Measurements from ENCODE around the gene PIK3CD.
"Not testable (repeated sequence)": the region's sequence is repeated elsewhere in the genome, so short reads cannot be mapped to it uniquely, and the experiment has no call there.

PIK3CD gene

DNA sequence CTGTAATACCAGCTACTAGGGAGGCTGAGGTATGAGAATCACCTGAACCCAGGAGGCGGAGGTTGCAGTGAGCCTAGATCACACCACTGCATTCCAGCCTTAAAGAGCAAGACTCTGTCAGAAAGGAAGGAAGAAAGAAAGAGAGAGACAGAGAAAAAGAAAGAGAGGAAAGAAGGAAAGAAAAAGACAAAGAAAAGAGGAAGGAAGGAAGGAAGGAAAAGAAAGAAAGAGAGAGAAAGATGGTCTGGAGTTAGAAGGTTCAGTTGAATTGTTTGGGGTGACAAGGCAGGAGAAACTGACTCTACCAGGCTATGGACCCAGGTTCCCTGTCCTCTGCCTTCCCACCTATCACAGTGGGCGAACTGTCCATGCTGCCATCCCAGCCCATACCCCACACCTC is 27.4 kb upstream of the PIK3CD start:
- no peak for DNase-seq

DNA sequence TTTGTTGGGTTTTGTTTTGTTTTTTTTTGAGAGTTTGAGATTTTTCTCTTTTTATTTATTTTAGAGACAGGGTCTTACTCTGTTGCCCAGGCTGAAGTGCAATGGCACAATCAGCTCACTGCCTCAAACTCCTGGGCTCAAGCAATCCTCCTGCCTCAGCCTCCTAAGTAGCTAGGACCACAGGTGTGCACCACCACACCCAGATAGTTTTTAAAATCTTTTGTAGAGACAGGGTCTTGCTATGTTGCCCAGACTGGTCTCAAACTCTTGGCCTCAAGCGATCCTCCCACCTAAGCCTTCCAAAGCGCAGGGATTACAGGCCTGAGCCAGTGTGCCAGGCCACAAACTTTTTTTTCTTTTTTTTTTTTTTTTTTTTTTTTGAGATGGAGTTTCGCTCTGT is 26.5 kb upstream of the PIK3CD start:
- not testable (repeated sequence) for DNase-seq

DNA sequence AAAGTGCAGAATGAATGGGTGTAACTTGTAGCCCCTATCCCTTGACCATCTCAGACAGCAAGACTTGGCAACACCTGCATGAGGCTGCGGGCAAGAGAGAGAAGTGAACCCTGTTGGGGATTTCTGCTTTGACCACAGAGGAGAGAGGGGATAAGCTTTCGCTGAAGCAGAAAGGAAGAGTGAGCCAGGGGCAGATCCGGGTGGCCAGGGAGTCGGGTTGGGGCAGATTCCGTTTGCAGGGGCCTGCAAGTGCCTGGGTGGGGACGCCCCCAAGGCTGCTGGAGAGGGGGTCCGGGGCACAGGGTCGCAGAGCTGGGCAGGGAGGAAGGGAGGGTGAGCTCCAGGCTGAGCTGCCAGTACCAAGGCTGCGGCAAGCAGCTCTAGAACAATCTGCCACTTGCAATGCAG is 25.3 kb upstream of the PIK3CD start:
- DNase-seq: peak; percentile 33

DNA sequence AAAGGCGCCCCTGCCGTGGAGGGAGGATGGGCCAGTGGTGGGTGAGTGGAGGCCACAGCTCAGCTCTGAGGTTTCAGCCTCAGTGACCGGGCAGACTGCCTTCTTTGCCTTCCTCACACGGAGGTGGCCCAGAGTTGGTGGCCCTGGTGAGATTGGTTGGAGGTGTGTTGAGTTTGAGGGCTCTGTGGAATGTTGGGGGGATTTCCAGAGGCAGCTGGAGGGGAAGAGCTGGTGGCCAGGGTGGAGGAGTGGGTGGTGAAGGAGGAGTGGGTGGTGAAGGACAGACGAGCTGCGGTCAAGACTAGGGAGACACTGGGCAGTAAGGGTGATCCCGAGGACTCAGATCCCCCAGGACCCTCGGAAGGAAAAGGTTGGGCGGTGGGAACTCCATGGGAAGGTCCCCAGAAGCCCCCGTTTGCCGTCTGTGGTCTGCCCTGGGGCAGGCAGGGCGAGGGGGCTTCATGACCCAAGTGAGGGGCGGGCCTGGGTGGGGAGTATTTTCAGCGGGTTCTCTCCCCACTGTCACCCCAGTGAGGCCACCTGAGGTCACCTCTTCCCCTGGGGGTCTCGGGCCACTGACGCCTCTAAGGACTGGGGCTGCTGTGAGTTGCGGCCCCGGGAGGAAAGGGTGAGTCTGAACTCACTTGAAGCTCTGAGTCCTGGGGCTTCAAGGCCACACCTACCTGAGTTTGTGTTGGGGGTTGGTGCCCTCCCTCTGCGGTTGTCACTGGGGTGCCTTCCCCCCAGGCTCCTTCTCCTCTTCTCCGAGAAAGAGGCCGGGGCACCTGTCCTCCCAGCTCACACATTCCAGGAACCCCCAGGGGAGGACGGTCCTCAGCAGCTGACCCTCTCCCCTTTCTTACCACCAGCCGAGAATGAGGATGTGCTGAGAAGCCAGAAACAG is 22.7 kb upstream of the PIK3CD start:
- DNase-seq: peak; percentile 83

DNA sequence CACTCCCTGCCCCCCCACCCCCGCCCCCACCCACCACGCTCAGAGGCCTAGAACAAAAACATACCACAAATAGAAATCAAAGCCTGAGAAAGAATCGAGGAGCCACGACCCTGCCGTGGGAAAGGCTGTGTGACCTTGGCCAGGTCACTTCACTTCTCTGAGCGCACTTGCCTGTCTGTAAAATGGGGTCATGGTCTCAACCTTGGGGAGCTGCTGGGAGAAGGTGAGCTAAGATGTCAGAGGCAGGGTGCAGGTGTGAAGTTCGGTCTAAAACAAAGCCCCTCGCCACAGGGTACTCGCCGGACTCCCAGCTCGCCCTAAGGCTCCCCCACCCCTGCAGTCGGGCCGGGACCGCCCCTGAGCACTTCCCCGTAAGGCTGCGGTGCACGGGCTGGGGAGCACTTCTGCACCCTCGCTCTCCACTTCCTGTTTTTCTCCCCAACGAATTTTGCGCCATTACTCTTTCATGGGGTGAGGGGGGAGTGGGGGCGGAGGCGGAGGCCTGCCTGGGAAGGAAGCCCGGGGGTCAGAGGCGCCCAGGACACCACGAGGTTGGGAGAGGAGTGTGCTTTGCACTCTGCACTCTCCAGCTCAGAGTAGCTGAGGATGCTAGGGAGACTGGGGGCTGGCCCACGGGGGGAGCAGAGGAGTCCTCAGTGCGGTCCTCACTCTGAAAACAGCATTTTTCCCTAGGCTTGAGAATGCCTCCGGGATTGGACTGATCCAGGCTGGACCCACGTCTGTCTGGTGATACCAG is 21.9 kb upstream of the PIK3CD start:
- peak; percentile 89 for DNase-seq

DNA sequence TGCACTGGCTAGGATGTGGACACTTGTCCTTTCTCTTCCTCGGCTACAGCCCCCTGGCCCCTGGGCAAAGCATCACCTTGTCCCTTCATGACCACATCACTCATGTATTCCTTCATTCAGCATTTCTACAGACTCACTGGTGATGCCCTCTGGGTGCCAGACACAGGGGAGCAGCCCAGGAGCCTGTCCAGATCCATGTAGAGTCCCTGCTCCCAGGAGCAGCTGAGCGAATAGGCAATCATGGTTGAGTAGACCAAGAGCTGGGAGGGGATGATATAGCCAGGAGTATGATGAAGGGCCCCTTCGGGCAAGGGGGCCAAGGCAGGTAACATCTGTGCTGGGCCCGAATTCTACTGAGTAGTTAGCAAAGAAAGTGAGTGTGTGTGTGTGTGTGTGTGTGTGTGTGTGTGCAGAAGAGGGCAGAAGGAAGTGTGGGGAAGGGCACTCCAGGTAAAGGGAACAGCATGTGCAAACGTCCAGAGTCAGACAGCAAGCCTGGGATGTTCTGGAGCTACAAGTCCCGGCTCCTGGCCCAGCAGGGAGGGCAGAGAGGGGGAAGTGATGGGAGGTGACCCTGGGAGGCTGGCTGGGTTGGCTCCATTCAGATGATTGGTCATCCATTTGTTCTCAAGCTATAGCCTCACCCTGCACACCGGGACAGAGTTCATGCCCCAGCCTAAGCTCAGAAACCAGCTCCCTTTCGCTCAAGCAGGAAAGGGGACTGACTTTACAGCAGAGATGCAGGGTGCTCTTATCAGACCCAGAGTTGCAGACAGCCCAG is 21.0 kb upstream of the PIK3CD start:
- DNase-seq: peak; percentile 15

DNA sequence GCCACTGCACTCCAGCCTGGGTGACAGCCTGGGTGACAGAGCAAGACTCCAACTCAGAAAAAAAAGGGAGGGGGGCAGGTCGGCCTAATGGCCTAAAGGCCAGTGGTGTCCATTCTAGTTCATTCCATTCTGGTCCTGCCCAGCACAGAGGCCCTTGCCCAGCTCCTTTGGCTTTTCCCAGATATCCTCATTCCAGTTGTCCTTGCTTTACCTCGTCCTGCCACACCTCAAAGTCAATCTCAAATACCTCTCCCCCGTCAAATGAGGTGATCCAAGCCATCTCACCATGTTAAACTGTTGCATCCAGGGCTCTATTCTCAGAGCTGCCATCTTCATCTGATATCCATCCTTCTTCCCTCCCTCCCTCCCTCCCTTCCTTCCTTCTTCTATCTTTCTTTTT is 19.9 kb upstream of the PIK3CD start:
- no peak for DNase-seq

DNA sequence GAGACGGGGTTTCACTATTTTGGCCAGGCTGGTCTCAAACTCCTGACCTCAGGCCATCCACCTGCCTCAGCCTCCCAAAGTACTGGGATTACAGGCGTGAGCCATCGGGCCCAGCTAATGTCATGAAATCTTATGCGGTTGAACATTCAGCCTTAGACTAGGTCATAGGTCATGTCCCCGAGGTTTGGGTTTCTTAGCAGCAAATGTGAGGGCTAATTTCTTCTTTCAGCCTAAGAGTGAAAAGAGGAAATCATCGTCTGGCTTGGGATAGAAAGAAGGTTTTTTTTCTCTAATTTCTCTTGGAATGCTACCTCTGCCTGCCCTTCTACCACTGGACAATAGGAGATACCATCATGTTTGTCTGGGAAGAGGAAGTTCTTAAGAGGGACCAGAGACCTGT is 18.0 kb upstream of the PIK3CD start:
- no peak for DNase-seq

DNA sequence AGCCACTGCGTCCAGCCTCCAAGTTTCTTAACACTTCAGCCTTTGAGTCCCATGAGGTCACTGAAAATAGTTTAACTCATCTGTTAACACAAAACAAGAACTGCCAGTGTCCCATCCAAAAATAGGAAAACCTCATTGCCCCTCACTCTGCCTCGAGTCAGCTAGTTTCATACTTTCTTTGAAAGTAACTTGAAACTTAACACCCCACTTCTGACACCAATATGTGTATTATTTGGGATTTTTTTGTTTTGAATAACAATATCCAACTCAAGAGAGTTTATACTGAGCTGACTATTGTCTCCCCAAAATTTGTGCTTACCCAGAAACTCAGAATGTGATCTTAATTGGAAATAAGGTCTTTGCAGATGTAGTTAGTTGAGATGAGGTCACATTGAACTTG is 16.9 kb upstream of the PIK3CD start:
- no peak for DNase-seq

DNA sequence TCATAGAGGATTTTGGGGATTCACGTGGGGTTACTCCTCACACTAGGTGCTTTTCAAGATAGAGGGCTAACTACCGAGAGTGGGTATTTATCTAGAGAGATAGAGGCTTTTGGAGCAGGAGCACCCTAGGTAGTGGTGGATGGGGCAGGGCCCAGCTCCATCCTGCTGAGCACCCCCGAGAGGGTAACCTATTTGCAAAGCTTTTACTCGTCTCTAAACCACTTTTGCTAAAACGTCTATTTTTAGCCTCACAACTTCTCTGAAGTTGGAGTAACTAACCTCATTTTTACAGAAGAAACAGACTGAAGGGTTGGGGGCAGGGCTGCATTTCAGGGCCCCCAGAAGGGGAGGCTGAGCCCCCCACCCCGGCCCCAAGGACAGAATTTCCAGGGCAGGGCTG is 12.3 kb upstream of the PIK3CD start:
- DNase-seq: no peak

DNA sequence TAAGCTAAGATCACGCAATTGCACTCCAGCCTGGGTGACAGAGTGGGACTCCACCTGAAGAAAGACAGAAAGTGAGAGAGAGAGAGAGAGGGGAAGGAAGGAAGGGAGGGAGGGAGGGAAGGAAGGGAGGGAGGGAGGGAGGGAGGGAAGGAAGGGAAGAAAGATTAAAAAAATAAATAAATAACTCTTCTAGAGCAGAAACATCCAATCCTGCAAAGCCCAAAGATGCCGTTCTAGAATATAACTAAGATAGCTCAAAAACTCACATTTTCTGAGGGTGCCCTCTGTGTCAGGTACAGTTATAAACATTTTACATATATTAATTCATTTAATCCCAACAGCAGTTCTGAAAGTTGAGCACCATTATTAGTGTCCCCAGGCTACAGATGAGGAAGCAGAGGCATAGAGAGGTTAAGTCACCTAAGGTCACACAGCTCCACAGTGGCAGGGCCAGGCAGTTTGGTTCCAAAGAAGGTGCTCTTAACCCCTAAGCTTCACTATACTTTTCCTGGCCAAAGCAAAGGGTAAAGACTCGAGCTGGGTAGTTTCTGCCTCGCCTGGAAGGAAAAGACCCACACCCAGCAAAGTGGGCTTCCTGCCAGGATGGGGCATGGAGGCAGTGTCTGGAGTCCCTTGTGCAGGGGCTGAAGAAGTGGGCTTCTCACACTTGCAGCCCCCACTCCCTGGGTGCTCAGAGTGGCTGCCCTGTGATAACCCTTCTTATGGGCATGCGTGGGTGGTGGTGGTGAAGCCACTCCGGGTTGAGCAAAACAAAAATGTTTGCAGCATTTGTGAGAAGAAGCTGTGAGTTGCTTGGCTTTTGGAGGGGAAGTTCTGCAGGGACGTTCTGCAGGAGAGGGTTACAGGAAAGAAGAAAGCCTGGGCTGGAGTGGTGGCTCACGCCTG is 7.9 kb upstream of the PIK3CD start:
- DNase-seq: no peak

DNA sequence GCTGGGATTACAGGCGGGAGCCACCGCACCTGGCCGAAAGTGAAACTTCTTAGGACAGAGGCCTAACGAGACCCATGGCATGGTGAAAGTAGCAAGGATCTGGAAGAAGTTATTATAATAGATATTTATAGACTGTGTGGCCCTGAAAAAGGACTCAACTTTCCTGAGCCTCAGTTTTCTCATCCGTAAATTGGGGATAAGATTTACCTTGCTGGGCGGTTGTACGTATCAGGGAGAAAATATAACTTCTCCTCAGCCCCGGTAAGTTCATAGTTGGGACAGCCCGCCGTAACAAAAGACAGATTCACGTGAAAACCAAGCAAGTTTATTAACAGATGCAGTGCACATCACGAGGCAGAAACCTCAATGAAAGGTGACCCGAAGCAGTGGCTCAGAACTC is 5.5 kb upstream of the PIK3CD start:
- DNase-seq: no peak

DNA sequence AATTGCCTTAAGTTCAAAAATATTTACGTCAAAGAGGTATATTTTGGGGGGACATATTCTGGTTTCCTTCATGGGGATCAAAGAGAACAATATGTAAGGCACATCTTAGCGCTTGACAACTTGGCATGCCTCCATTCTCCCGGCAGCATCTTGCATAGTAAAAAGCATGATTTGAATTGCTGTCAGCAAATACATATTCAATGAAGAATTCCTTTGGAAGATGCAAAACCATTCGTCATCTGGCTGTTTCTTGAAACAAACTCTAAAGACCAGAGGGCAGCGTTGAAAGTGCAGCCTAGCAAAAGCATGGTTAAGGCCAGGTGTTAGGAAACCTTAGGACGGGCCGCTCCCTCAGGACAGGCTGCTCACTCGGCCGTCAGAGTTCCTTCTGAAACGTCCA is 3.4 kb upstream of the PIK3CD start:
- DNase-seq: no peak

DNA sequence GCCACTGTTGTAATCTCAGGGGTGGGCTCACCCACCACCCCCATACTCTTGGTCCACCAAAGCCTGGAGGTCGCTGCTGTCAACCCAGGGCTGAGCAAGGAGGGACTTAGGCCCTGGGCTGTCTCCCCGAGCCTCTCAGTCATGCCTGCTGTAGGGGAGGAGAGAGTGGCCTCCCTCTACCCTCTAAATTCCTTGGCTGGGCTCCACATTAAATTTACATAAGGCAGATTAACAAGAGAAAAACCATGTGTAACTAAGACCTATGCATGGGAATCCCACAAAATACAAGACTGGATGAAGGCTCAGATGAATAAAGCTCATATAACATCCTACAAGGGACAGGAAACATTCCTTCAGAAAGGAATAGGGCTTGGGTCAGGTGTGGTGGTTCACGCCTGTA is 1.8 kb upstream of the PIK3CD start:
- DNase-seq: no peak

DNA sequence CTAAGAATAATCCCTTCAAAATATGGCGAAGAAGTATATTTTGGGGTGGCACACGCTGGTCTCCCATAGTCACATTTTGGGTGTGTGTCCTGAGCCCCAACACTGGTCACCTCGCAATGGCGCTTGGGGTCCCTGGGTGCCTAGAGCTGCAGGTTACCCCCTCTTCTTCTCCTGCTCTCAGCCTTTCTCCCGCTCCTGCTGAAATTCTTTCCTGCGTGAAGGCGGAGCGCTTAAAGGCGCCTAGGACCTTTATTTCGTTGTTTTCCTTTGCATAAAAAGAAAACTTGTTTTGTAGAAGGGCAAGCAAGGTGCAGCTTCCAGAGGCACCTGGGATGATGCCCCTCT is 339 bp upstream of the PIK3CD start:
- no peak for DNase-seq

DNA sequence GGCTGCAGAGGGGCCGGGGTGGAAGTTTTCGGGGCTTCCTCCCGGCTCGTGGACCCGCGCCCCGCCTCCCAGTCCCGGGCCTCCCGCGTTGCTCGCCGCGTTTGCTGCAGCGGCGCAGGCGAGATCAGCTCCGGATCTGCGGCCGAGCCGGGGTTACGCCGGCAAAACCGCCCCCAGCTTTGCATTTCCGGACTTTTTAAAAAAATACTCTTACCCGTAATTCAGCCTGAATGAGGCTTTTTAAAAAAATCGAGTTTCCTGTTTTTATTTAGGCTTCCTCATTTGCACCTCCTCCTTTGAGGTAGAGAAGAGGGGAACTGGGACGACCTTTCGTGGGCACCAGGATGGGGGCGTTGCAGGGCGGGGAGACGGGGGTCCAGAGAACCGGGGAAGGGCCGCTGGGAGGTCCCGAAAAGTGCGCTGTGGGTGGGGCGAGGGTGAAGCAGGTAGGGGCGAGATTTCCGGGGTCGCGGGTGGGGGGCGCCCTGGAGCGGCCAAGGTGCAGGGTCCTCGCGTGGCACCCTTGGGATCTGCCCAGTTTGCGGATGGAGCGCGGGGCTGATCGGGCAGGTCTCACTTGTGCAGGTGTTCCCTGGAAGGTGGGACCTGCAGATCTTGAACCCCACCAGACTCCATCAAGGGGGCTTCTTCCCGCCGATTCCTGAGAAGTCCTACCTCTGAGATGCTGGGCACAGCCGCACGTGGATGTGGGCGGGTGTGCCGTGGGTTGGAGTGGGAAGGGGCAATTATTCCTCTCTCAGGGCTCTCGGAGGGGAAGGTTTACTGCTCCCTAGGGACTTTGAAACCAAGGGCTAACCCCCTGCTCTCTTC is 1.1 kb downstream of the PIK3CD start:
- DNase-seq: peak; percentile 80

DNA sequence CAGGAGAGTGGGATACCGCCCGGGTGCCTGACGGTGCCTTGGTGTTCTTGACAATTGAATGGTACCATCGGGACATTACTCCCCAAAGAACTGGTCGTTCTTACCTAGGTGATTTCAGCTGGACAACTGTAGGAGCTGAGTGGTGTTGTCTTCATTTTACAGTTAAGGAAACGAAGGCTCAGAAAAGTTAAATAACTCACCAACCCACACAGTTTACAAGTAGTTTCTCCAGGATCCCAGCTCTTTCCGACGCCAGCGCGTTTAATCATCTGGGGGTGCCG is 1.6 kb downstream of the PIK3CD start:
- no peak for DNase-seq

DNA sequence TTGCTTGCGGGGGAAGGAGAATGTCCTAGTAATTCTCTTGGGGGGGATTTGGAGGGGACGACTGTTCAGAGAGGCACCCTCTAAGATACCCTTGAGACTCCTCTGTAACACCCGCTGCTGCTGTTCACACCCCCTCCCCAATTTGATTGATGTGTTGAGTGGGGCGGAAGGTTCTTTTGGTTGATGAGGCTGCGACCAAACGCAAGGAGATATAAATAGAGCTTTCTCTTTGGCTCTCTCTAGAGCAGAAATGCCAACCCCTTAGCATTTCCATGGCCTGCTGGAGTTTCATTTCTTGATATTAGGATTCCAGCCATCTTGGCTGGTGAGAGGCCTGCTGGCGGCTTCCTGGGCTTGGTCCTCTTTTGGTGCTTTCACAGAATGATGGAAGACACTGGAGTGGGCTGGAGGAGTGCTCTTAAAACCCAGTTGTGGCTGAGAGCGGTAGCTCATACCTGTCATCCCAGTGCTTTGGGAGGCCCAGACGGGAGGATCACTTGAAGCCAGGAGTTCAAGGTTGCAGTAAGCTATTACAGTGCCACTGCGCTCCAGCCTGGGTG is 2.0 kb downstream of the PIK3CD start:
- peak; percentile 32 for DNase-seq

DNA sequence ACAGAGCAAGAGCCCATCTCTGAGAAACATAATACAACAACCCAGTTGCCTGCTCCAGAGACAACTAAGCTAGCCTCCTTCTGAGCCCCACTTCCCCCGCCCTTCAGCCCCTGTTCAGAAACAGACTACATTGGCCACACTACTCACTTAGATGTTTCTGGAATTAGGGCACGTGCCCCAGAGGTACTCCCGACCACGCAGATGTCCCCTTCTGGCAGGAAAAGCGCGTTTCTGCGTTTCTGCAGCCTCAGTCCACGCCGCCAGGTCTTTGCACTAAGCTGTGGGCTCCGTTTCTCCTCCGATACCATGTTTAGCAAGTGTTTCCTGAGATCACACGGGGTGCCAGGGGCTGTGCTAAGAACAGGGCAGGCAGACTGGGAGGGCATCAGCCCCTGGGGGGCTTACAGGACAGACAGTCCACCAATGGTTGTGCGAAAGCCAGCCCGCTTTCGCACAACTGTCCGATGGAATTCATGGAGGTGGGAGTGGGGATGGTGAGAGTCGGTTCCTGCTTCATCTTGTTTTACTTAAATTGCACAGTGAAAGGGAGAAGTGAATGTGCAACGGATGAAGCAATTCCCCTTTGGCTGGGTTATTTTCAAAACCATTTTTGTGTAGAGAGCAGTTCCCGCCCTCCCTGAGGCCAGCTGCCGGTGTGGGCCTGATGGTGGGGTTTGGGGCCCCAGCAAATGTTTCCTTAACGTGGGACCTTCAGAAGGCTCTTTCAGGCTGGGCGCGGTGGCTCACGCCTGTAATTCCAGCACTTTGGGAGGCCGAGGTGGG is 2.7 kb downstream of the PIK3CD start:
- DNase-seq: peak; percentile 23

DNA sequence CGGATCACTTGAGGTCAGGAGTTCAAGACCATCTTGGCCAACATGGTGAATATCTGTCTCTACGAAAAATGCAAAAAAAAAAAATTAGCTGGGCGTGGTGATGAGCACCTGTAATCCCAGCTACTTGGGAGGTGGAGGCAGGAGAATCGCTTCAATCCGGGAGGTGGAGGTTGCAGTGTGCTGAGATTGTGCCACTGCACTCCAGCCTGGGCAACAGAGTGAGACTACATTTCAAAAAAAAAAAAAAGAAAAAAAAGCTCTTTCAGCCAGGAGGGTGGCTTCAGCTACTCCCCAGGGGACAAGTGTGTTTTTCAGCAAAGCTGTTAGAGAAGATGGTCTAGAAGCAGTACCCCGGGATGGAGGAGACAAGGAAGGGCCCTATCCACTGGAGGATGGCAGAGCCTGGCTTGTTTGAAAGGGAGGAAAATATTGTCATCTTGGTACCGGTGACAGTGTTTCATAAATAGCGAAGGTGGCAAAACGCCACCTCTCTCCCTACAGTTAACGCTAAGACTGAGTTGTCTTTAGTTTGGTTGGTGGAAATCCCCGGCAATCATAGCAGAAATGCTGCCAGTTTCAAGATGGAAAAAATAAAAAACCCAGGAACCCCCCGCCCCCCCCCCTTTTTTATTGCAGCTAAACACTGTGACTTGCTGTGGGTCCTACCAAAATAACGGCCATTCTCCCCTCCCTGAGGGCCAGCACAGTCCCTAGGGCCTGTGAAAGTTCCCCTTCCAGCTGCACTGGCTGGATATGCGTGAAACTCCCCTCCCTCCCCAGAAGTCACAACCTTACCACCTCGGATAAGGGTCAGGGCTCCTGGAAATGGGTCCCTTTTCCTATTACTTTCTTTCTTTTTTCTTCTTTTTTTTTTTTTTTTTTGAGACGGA is 3.5 kb downstream of the PIK3CD start:
- peak; percentile 75 for DNase-seq

Measured in CD4-positive, alpha-beta T cell treated with Interleukin-4 for 4 hours (primary cell).